Measurements from ENCODE around the gene AZU1.
"Not testable (repeated sequence)": the region's sequence is repeated elsewhere in the genome, so short reads cannot be mapped to it uniquely, and the experiment has no call there.

The AZU1 gene

GRCh38 chr19:824885-825284 is 2.8 kb upstream of the AZU1 start:
- no peak for DNase-seq (ENCODE audit: extremely low read depth in 1 of 2, low read depth in 1 of 2)

DNA sequence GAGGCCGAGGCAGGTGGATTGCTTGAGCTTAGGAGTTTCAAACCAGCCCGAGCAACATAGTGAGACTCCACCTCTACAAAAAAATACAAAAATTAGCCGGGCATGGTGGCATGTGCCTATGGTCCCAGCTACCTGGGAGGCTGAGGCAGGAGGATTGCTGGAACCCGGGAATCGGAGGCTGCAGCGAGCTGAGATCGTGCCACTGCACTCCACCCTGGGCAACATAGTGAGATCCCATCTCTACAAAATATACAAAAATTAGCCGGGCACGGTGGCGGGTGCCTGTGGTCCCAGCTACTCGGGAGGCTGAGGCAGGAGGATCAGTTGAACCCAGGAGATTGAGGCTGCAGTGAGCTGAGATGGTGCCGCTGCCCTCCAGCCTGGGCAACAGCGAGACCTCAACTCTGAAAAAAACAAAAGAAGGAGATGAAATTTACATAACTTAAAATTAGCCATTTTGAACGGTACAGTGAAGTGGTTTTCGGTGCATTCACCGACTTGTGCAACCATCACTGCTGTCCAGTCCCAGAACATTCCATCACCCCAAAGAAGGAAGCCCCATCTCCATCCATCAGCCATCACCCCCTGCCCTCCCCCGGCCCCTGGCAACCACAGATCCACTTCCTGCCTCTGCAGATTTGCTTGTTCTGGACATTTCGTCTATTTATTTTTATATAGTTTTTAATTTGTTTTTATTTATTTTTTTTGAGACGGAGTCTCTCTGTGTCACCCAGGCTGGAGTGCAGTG is 1.6 kb upstream of the AZU1 start:
- DNase-seq (ENCODE audit: extremely low read depth in 1 of 2, low read depth in 1 of 2), result no peak

DNA sequence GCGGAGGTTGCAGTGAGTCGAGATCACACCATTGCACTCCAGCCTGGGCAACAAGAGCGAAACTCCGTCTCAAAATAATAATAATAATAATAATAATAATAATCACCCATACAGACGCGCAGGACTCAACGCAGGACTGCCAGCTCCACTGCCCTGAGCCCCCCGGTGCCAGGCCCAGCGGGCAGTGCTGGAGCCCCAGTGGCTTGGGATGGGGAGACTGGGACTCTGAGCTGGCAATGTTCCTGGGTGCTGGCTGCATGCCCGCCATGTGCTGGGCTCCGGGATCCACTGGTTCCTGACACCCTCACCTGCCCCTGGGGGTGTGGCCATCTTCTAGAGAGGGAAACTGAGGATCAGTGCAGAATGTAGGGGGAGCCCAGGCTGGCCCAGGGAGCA is 325 bp upstream of the AZU1 start:
- no peak for DNase-seq (ENCODE audit: extremely low read depth in 1 of 2, low read depth in 1 of 2)

DNA sequence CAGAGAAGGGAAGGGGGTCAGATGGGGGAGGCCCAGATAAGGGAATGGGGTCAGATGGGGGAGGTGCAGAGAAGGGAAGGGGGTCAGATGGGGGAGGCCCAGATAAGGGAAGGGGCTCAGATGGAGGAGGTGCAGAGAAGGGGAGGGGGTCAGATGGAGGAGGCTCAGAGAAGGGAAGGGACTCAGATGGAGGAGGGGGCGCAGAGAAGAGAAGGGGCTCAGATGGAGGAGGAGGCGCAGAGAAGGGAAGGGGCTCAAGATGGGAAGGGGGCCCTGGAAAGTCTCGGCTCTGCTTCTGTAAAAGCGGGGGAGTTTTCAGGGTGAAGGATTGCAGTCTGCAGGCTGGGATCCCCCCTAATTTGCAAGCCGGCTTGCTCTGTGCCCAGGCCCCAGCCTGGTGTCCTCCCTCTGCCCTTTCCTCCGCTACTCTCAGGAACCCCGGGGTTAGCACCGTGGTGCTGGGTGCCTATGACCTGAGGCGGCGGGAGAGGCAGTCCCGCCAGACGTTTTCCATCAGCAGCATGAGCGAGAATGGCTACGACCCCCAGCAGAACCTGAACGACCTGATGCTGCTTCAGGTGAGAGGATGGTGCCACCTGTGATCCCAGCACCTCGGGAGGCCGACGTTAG is 1.6 kb downstream of the AZU1 start:
- no peak for DNase-seq (ENCODE audit: extremely low read depth in 1 of 2, low read depth in 1 of 2)

DNA sequence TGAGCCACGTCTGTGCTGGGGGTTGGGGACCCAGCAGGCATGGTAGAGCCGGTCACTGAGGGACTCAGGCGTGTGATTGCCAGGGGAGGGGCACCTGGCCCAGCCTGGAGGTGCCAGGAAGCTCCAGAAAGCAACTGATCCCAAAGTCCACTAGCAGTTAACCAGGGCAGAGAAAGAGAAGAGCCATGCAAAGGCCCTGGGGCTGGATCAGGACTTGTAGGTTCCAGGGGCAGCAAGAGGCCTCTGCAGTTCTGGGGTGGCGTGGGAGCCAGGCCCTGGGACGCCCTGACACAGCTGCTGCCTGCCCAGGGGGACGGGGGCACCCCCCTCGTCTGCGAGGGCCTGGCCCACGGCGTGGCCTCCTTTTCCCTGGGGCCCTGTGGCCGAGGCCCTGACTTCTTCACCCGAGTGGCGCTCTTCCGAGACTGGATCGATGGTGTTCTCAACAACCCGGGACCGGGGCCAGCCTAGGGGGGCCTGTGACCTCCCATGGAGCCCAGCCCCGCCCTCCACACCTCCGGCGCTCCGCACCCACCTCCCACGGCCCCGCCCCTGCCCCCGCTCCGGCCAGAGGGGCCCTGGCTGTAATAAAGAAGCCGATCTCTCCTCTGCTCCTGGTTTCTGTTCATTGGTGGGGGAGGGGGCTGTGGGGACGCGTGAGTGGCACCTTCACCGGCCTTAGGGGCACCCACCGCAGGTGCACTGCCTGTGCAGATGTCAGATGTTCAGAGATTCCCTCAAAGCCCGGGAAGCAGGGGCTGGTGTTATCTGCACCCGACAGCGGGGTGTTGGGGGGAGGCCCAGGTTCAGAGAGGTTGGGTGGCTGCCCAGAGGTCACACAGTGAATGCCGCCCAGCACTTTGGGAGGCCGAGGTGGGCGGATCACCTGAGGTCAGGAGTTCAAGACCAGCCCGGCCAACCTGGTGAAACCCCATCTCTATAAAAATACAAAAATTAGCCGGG is 4.1 kb downstream of the AZU1 start:
- DNase-seq (ENCODE audit: extremely low read depth in 1 of 2, low read depth in 1 of 2), result no peak

DNA sequence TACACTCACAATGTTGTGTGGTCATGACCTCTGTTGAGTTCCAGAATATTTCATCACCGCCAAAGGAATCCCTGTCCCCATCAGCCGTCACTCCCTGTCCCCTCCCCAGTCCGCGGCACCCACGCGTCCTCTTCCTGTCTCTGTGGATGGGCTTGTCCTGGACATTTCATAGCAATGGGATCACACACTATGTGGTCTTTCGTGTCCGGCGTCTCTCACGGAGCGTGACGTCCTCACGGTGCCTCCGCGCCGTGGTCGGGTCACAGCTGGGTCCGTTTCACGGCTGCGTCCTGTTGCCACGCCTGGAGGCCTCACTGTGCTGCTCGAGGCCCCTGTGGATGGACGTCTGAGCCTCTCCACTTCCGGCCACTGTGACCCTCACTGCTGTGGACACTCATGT is 6.6 kb downstream of the AZU1 start:
- no peak for DNase-seq (ENCODE audit: extremely low read depth in 1 of 2, low read depth in 1 of 2)

GRCh38 chr19:835210-835810 is 7.7 kb downstream of the AZU1 start:
- DNase-seq (ENCODE audit: extremely low read depth in 1 of 2, low read depth in 1 of 2), result no peak

- no peak for DNase-seq (ENCODE audit: extremely low read depth in 1 of 2, low read depth in 1 of 2)
Observed at GRCh38 chr19:840519-841206, 13.0 kb downstream of the AZU1 start, which contains the start of gene PRTN3. Gene PRTN3 (plus strand): TSS chr19:840999. CDS start chr19:841009, 10 bp downstream.

DNA sequence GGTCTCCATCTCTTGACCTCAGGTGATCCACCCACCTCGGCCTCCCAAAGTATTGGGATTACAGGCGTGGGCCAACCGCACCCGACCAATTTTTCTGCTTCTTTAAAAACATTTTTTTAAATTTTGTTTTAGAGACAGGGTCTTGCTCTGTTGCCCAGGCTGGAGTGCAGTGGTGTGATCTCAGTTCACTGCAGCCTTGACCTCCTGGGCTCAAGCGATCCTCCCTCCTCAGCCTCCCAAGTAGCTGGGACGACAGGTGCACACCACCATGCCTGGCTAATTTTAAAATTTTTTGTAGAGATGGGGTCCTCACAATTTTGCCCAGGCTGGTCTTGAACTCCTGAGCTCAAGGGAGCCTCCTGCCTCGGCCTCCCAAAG is 15.2 kb downstream of the AZU1 start:
- DNase-seq (ENCODE audit: extremely low read depth in 1 of 2, low read depth in 1 of 2), result not testable (repeated sequence)

DNA sequence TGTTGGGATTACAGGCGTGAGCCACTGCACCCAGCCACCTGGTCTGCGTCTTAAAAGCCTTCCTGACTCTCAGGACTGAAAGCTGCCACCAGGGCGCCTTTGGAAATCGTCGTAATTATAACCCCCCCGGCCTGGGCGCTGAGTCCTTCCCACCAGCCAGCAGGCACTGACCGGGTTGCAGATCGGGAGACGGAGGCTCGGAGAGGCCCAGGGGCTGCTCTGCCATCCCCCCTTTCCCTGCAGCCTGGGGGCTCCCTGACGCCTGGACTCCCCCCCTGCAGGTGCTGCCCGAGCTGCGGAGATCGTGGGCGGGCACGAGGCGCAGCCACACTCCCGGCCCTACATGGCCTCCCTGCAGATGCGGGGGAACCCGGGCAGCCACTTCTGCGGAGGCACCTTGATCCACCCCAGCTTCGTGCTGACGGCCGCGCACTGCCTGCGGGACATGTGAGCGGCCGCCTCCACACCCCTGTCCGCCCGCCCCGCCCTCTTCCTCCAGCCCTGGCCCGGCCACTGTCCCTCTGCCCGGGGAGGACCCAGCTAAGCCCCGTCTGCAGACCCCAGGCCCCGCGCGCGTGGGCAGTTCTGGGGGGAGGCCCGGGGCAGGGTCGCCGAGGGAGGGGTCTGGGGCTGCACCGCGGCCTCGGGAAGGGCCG is 15.7 kb downstream of the AZU1 start:
- DNase-seq (ENCODE audit: extremely low read depth in 1 of 2, low read depth in 1 of 2), result no peak

GRCh38 chr19:843836-844545 is 16.4 kb downstream of the AZU1 start:
- DNase-seq (ENCODE audit: extremely low read depth in 1 of 2, low read depth in 1 of 2), result no peak

DNA sequence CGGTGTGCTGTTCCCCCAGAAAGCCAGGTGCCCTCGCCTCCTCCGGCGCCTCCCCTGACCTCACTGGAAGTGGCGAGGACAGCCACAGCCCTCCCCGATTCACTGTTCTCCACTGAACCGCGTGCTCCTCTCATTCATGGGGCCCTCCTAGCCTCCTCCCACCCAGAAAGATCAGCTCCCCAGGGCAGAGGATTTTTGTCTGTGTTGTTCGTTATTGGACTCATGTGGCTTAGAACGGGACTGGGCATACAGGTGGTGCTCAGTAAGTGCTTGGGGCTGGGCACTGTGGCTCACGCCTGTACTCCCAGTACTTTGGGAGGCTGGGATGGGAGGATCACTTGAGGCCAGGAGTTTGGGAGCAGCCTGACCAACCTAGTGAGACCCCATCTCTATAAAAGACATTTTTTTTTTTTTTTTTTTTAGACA is 16.9 kb downstream of the AZU1 start:
- DNase-seq (ENCODE audit: extremely low read depth in 1 of 2, low read depth in 1 of 2), result no peak

DNA sequence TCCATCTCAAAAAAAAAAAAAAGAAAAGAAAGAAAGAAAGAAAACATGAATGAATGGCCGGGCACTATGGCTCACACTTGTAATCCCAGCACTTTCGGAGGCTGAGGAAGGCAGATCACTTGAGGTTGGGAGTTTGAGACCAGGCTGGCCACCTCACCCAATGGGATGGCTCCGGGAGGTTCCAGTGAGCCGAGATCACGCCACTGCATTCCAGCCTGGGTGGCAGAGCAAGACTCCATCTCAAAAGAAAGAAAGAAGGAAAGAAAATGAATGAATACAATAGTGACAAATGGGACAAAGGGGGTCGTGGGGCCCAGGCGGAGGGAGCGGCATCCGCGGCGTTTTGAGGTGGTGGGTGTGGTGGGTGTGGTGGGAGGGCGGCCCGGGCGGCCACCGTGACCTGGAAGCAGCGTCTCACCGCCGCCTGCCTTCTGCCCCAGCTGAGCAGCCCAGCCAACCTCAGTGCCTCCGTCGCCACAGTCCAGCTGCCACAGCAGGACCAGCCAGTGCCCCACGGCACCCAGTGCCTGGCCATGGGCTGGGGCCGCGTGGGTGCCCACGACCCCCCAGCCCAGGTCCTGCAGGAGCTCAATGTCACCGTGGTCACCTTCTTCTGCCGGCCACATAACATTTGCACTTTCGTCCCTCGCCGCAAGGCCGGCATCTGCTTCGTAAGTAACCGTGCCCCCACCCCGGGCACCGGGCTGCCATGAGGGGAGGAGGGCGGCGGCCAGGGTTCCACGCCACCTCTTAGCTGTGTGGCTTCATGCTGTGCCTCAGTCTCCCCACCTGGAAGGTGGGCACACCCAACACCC is 18.3 kb downstream of the AZU1 start:
- no peak for DNase-seq (ENCODE audit: extremely low read depth in 1 of 2, low read depth in 1 of 2)

- DNase-seq (ENCODE audit: extremely low read depth in 1 of 2, low read depth in 1 of 2), result no peak
Observed at GRCh38 chr19:848386-848921, 20.8 kb downstream of the AZU1 start.

GRCh38 chr19:849195-849594 is 21.6 kb downstream of the AZU1 start:
- DNase-seq (ENCODE audit: extremely low read depth in 1 of 2, low read depth in 1 of 2), result not testable (repeated sequence)

DNA sequence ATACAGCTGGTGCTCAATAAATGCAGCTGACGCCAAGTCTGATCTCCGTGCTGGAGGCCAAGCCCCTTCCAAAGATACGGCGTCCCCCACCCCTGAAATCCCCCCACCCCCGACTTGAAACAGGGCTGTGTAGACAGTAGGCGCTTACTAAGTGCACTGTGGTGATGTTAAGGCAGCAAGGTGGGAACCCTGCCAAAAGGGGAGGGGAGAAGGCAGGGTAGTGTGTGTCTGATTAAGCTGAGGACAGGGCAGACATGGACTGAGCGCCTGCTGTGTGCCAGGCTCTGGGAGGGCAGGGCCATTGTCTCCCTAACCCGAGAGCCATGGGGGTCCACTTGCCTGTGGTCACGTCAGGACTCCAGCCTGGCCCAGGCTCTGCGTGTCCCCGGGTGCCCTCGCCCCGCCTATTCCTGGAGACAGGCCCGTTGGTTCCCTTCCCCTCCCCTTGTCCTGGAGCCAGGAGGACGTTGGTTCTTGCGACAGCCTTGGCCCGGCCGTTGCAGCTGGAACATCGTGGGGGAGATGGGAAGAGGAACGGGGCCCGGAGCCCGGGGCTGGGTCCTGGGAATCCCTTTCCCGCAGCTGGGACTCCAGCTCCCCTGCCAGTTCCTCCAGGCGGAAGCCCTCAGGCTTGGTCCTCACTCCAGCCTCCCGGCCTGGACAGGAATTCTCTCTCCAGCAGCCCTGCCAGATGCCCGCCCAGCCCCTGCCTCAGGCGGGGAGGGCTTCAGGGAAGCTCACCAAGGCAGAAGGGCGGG is 22.8 kb downstream of the AZU1 start:
- DNase-seq (ENCODE audit: extremely low read depth in 1 of 2, low read depth in 1 of 2), result no peak

DNA sequence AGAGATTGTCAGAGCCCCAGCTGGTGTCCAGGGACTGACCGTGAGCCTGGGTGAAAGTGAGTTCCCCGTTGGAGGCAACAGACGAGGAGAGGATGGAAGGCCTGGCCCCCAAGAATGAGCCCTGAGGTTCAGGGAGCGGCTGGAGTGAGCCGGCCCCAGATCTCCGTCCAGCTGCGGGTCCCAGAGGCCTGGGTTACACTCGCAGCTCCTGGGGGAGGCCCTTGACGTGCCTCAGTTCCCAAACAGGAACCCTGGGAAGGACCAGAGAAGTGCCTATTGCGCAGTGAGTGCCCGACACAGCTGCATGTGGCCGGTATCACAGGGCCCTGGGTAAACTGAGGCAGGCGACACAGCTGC is 23.3 kb downstream of the AZU1 start:
- DNase-seq (ENCODE audit: extremely low read depth in 1 of 2, low read depth in 1 of 2), result no peak

All from activated CD8-positive, alpha-beta memory T cell treated with anti-CD3 and anti-CD28 coated beads for 1 hour (primary cell).